ENCODE data around the gene ZNF423. TPM values are rescaled to one million over a fixed set of nuclear protein-coding genes. Genes with fewer than 3 reads are reported as not detected.
A peak's percentile ranks its signal among the peaks of the same experiment; 100 is the strongest.

The ZNF423 gene
- total and polyA plus RNA-seq, 9 of the 15 experiments (the other 6 are each of a cell fraction or from before 2014, with no cell fraction given), result not detected

DNA sequence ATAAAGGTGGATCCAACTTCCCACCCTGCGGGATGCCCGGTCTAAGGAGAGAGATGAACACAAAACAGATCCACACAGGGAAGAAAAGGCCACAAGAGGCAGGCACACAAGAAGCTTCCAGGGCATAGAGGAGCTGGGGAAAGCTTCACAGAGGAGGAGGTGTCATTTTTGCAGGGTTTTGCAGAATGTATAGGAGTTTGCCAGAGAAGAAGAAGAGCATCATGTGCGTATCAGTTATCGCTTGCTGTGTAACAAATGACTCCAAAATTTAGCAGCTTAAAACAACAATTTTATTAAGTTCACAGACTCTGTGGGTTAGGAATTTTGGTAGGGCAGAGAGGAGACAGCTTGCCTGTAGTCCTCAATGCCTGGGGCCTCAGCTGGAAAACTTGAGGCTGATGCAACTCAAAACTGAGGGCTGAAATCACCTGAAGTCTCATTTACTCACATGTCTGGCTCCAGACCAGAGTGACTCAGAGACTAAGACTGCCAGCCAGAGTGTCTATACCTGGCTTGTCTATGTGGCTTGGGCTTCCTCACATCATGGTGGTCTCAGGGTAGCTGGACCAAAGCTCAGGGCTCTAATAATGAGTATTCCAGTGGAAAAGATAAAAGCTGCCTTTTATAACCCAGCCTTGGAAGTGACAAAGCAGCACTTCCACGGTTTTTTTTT lies 33.9 kb upstream of the ZNF423 start (continued):
- TF ChIP-seq JUND (IDR thresholded peaks at IDR 0.05; ENCODE audit: borderline replicate concordance, low read depth, low read length) (peak; percentile 54; the same call in 1 of the 2 replicates), JUND (tag; IDR thresholded peaks at IDR 0.05; ENCODE audit: borderline replicate concordance, low read depth, low read length) (no peak), ZNF124 (CRISPR knock-in tag; IDR thresholded peaks at IDR 0.05) (no peak), ERF (CRISPR knock-in tag; IDR thresholded peaks at IDR 0.05) (no peak), ZNF785 (CRISPR knock-in tag; IDR thresholded peaks at IDR 0.05) (no peak), OTX1 (CRISPR knock-in tag; IDR thresholded peaks at IDR 0.05) (no peak), NFIC (IDR thresholded peaks at IDR 0.05) (no peak), FOSL1 (tag; conservative IDR thresholded peaks at IDR 0.05) (no peak), BCOR (IDR thresholded peaks at IDR 0.05) (no peak), GATAD2A (IDR thresholded peaks at IDR 0.05) (no peak), EHMT2 (IDR thresholded peaks at IDR 0.05) (no peak), SOX6 (IDR thresholded peaks at IDR 0.05) (no peak), ZNF76 (CRISPR knock-in tag; IDR thresholded peaks at IDR 0.05; ENCODE audit: borderline replicate concordance) (no peak), HCFC1 (IDR thresholded peaks at IDR 0.05; ENCODE audit: low read depth, low read length) (no peak), NFE2 (IDR thresholded peaks at IDR 0.05; ENCODE audit: low read depth) (no peak), BCL6 (CRISPR knock-in tag; IDR thresholded peaks at IDR 0.05) (no peak), HDAC2 (IDR thresholded peaks at IDR 0.05) (no peak), DMBX1 (CRISPR knock-in tag; IDR thresholded peaks at IDR 0.05; ENCODE audit: borderline replicate concordance) (no peak), ZBTB7A (IDR thresholded peaks at IDR 0.05; ENCODE audit: borderline replicate concordance, control insufficient read depth, low read depth, low read length) (no peak), TAF1 (IDR thresholded peaks at IDR 0.05; ENCODE audit: control insufficient read depth, extremely low read depth, insufficient read depth, low read length, severe bottlenecking) (no peak), CREB1 (IDR thresholded peaks at IDR 0.05) (no peak), CREB1 (CRISPR knock-in tag; IDR thresholded peaks at IDR 0.05) (no peak)
- TF ChIP-seq, protein P1, sequence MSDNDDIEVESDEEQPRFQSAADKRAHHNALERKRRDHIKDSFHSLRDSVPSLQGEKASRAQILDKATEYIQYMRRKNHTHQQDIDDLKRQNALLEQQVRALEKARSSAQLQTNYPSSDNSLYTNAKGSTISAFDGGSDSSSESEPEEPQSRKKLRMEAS (CRISPR knock-in tag; IDR thresholded peaks at IDR 0.05), result no peak
- TF ChIP-seq, protein P2, sequence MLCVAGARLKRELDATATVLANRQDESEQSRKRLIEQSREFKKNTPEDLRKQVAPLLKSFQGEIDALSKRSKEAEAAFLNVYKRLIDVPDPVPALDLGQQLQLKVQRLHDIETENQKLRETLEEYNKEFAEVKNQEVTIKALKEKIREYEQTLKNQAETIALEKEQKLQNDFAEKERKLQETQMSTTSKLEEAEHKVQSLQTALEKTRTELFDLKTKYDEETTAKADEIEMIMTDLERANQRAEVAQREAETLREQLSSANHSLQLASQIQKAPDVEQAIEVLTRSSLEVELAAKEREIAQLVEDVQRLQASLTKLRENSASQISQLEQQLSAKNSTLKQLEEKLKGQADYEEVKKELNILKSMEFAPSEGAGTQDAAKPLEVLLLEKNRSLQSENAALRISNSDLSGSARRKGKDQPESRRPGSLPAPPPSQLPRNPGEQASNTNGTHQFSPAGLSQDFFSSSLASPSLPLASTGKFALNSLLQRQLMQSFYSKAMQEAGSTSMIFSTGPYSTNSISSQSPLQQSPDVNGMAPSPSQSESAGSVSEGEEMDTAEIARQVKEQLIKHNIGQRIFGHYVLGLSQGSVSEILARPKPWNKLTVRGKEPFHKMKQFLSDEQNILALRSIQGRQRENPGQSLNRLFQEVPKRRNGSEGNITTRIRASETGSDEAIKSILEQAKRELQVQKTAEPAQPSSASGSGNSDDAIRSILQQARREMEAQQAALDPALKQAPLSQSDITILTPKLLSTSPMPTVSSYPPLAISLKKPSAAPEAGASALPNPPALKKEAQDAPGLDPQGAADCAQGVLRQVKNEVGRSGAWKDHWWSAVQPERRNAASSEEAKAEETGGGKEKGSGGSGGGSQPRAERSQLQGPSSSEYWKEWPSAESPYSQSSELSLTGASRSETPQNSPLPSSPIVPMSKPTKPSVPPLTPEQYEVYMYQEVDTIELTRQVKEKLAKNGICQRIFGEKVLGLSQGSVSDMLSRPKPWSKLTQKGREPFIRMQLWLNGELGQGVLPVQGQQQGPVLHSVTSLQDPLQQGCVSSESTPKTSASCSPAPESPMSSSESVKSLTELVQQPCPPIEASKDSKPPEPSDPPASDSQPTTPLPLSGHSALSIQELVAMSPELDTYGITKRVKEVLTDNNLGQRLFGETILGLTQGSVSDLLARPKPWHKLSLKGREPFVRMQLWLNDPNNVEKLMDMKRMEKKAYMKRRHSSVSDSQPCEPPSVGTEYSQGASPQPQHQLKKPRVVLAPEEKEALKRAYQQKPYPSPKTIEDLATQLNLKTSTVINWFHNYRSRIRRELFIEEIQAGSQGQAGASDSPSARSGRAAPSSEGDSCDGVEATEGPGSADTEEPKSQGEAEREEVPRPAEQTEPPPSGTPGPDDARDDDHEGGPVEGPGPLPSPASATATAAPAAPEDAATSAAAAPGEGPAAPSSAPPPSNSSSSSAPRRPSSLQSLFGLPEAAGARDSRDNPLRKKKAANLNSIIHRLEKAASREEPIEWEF (CRISPR knock-in tag; IDR thresholded peaks at IDR 0.05), result no peak
- TF ChIP-seq, protein P3, sequence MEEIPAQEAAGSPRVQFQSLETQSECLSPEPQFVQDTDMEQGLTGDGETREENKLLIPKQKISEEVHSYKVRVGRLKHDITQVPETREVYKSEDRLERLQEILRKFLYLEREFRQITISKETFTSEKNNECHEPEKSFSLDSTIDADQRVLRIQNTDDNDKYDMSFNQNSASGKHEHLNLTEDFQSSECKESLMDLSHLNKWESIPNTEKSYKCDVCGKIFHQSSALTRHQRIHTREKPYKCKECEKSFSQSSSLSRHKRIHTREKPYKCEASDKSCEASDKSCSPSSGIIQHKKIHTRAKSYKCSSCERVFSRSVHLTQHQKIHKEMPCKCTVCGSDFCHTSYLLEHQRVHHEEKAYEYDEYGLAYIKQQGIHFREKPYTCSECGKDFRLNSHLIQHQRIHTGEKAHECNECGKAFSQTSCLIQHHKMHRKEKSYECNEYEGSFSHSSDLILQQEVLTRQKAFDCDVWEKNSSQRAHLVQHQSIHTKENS (CRISPR knock-in tag; IDR thresholded peaks at IDR 0.05), result no peak
